ENCODE measurements around the gene PPIE.
A peak's percentile ranks its signal among the peaks of the same experiment; 100 is the strongest.
"Not testable (repeated sequence)": the region's sequence is repeated elsewhere in the genome, so short reads cannot be mapped to it uniquely, and the experiment has no call there.

Gene PPIE

DNA sequence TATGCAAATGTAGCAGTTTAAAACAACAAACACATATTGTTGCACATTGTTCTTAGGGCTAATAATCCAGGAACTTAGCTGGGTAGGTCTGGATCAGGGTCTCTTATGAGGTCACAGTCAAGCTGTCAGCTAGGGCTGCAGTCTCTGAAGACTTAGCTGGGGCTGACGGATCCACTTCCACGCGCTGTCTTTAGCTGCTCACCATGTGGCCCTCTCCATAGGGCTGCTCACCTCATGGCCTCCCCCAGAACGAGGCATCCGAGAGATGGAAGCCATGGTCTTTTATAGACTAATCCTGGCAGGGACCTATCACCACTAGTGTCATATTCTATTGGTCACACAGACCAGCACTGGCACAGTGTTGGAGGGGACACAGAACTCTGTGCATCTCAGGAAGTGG is 41.1 kb downstream of the PPIE start:
- DNase-seq = no peak

DNA sequence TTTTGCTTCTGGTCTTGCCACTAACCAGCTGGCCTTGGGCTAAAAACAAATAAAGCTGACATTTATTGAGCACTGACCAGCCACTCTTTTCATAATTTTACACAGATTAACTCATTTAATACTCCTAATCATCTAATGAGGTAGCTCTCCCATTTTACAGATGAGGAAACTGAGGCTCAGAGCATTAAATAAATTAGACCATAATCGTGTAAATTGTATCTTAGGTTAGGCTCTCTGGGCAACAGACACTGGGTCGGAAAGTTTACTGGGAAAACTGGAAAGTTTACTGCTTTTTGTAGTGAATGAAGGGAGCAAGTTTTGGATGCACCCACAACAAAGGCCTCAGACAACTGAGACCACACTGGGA is 42.6 kb downstream of the PPIE start:
- DNase-seq = no peak

DNA sequence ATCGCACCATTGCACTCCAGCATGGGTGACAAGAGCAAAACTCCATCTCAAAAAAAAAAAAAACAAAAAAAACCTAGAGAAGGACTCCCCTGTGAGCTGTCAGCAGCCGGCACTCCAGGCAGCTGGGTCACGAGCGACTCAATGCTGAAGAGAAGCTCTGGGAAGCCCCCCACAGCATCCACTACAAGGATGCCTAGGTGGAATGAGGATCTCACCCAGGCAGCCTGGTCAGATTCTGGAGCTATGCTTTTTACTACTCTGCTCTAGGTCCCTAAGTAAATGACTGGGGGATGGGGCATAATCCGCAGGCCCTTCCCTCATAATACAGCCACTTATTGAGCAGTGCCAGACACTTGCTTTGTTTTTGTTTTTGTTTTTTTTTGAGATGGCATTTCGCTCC is 43.4 kb downstream of the PPIE start:
- DNase-seq = no peak

DNA sequence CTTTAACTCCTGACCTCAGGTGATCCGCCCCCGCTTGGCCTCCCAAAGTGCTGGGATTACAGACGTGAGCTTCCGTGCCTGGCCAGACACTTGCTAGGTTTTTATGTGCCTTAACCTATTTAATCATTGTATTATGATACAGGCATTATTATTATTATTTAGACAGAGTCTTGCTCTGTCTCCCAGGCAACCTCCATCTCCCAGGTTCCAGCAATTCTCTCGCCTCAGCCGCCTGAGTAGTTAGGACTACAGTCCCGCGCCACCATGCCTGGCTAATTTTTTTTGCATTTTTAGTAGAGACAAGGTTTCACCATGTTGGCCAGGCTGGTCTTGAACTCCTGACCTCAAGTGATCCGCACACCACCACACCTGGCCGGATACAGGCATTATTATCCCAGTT is 44.0 kb downstream of the PPIE start:
- DNase-seq = not testable (repeated sequence)

DNA sequence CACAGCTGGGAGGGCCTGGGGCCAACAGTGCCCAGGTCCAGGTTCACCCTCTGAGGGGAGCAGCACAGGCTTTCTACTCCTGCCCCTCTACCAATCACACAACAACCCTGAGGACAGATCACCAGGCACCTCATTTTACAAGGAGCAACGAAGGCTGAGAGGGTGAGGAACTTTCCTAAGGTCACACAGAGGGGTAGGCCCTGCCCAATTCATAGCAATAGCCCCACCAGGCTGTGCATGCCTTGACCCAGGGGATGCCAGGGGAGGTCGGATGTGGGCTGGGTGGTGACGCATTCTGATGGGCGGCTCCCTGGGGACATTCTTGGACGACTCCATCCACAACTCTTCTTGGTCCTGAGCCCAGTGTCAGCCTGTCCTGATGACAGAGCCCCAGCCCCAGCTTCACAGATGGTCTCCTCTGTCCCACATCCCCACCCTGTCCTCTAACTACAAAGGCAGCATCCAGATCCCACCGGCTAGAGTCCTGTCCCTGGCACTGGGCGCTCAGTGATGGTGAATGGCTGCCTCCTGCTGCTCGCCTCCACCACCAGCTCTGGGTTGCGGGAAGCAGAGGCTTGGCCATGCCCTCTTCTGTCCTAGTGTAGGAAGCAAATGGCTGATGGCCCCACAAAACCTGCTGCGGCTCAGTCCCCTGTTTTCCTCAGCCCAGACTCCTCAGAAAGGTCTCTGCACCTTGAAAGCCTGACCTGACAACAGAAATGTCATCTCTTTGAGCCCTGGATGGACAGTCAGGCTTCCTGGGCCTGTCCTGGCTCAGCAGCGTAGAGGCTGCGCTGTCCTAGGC is 47.8 kb downstream of the PPIE start:
- not testable (repeated sequence) for DNase-seq

DNA sequence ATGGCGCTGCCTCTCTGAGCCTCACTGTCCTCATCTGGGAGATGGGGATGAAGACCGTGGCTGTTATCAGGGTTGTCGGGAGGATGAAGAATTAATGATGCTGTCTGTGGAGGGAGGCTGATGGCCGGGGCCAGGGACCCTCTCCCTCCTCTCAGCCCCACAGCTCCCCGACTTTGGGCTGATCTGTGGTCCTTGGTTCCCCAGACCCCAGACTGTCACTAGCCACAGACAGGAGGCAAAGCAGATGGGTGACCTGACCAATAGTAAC is 48.4 kb downstream of the PPIE start:
- DNase-seq = not testable (repeated sequence)

DNA sequence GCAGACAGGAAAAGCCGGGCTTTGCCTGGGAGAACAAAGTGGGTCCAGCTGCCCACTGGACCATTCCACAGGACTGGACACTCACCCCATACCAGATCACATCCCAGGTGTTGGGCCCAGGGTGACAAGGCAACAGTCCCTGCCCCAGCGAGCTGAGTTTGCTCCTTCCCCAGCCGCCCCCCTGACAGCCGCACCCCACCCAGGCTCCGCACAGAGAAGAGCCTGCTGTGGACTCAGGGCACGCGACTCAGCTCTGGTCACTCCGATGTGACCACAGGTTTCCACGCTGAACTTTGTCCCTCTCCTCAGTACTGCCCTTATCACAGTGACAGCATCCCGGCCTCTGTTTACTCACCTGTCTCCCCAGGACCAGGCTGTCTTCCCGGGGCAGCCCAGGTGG is 48.8 kb downstream of the PPIE start:
- DNase-seq = no peak

DNA sequence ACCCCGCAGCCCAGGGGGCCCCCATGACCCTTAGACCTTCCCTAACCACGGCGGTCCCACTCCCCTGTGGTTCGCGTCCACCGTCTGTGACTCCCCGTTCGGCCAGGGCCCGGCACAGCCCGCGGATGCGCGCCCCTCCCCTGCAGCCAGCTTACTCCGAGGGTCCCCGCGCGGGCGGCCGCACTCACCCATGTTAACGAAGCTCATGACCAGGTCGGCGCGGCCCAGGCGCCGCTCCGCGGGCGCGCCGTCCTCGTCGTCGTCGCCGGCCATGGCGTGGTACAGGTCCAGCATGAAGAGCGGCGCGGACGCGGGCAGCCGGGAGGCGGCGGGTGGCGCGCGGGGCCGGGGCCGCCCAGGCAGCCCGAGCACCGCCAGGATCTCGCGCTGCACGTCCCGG is 49.3 kb downstream of the PPIE start:
- not testable (repeated sequence) for DNase-seq

DNA sequence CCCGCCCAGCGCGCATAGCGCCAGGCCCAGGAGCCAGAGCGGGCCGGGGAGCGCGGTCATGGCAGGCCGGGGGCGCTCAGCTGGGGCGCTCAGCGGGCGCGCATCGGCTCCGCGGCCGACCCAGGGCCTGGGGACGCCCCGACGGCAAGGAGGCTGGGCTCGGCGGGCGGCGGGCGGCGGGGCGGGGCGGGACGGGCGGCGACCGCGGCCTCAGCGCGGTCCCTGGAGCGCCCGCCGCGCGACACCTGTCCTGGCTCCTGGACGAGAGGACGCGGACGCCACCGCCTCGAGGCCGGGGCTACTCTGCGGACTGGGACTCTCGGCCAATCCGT is 49.7 kb downstream of the PPIE start:
- DNase-seq = no peak

DNA sequence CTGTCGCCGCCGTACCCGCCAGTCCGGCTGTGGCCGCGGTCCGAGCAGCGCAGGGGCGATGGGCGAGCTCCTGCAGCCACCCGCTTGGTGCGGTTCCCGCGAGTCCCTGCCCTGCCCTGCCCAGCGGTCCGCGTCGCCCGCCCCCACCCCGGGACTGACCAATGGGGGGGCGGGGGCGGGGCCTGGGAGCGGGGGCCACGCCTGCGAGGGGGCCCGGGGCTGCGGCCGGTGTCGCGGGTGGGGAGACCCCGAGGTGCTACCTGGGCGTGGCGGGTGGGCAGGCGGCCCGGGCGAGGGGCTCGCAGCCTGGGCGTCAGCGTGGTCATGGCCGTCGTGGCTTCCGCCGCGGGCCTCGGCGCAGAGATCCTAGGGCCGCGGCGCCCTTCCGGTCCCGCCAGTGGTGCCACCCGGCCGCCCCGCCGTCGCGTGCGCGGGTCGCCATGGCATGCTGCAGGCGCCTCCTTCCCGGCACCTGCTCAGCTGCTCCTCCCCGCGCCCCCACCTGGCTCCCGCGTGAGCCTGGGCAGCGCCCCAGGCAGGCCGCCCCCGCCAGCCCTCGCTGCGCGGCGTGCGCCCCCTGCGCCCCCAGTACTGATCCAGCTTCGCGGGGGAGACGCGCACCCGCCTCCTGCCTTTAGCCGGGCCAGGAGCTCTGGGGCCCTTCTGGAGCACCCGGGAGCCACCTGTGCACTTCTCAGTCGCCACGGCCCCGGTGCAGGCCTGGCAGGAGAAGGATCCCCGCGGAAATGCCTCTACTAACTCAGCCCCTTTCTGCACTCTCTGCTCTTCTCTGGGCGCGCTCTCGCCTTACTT is 50.3 kb downstream of the PPIE start, which contains the start of gene BMP8B:
TSS of gene BMP8B (minus strand) at position 108 of the 813 bp plus-strand sequence. CDS start 380 bp downstream, outside the sequence.
- peak; percentile 99 for DNase-seq

DNA sequence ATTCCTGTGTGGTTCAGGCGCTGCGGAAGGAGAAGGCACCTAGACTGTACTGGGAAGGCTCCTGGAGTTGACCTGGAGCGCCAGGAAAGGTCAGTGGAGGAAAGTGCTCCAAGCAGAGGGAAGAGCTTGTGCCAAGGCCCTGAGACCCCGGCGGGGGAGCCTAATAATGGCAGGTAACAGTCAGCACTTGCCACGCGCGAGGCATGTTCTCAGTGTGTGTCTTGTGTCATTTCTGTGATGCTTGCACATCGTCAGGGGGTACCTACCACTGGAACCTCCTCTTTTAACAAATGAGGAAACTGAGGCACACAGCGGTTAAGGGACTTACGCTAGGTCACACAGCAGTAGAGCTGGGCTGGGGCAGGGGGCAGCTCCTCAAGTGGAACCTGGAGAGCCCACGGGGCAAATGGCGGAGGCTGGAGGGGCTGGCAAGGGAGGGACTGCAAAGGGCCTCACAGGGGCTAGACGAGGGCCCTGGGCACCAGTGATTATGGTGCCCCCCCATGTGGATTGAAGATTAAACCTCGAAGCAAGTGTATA is 51.0 kb downstream of the PPIE start:
- no peak for DNase-seq

DNA sequence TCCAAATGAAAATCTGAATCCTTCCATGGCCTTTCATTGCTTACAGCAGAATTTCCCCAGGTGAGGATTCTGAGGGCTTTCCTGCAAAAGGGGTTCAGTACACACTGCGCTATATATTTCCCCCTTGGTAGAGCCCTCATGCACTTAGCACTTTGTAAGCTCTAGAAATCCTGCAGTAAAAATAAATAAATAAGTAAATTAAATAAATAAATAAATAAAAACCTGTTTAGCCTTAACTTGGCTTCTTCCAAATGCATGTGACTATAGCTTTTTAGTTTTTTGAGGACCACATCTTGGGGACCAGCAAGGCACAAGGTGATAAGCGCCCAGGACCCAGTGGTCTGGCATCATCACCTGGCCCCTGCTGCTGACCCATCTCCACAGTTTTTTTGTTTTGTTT is 53.2 kb downstream of the PPIE start:
- no peak for DNase-seq

DNA sequence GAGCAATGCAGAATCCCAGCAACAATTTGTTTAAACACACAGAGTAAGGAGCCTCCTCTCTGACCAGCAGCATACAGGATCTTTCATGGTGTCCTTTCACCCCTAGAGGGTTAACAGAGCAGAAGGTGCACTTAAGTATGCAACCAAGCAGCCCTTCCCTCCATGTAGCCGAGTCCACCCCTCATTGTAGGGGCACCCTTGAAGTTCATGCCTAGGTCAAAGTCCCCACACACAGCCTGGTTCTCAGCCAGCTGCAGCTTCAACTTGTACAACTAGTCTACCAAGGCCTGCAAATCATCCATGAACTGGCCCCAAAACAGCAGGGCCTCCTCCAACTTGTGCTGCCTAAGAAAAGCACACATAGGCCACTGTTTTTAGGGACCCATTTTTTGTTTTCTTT is 57.0 kb downstream of the PPIE start:
- no peak for DNase-seq

DNA sequence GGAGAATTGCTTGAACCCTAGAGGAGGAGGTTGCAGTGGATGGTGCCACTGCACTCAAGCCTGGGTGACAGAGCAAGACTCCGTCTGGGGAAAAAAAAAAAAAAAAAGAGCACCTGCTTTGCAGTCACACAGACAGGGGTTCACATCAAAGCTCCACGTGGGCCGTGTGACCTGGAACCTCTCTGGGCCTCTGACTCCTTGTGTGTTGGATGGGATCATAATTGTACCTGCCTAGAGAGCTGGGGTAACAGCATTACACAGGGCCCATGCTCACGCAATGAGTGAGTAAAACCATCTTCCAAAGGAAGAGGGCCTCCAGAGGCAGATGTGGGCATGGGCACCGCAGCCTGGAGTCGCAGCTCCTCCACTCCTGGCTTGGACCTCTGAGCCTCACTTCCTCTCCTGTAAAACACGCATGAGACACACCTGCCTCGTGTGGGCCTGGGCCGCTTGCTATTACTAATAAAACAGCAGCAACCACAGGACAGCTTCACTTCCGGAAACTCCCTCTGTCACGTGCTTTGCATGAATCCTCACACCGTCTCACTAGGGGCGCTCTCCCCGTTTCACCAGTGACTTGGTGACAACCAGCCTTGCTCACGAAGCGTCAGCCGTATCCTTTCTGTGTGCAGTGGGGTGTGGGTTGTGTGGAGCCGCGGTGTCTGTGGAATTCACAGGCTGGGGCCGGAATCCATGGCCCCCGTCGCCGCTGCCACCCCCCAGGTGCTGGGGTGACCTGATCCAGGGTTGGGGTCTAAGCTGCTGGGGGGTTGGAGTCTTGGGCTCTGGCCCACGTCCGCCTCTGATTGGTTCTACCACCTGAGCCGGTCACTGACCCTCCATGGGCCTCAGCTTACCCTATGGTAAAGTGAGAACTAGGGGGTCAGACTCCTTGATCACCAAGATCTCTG is 60.4 kb downstream of the PPIE start:
- DNase-seq = peak; percentile 97

DNA sequence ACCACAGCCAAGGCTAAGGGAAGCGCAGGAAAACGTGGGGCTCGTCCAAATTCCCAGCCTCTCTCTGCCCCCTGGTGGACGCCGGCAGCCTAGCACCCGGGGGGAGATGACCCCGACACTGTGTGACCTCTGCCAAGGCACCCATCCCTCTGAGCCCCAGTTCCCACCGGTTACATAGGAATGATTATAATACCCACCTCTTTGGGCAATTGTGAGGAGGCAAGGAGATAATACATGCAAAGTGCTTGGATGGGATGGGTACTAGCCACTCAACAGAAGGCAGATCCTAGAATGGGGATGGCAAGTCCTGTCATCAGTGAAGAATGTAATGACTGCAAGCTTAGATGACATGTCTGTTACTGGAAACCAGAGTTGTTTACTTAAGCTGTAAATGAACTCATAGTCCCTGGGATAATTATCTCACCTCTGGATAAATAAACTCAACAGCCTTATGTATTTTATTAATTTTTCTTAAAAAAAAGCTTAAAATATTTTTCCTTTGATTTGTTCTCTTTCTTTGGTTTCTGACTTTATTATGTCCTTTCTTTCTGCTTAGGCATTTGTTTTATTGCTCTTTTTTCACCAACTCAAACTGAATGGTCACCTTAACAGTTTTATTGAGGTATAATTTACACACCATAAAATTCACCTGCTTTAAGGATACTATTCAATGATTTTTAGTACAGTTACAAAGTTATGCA is 61.2 kb downstream of the PPIE start:
- peak; percentile 100 for DNase-seq

DNA sequence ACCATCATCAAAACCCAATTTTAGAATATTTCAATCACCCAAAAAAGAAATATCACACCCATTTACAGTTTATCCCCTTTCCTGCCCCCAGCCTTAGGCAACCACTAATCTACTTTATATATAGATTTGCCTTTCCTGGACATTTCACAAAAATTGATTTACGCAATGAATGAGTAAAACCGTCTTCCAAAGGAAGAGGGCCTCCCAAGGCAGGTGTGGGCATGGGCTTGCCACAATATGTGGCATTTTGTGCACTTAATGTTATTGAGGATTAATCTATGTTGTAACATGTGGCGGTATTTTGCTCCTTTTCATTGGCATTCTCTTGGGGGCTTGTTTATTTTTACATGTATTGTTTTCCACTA is 61.8 kb downstream of the PPIE start:
- DNase-seq = no peak

DNA sequence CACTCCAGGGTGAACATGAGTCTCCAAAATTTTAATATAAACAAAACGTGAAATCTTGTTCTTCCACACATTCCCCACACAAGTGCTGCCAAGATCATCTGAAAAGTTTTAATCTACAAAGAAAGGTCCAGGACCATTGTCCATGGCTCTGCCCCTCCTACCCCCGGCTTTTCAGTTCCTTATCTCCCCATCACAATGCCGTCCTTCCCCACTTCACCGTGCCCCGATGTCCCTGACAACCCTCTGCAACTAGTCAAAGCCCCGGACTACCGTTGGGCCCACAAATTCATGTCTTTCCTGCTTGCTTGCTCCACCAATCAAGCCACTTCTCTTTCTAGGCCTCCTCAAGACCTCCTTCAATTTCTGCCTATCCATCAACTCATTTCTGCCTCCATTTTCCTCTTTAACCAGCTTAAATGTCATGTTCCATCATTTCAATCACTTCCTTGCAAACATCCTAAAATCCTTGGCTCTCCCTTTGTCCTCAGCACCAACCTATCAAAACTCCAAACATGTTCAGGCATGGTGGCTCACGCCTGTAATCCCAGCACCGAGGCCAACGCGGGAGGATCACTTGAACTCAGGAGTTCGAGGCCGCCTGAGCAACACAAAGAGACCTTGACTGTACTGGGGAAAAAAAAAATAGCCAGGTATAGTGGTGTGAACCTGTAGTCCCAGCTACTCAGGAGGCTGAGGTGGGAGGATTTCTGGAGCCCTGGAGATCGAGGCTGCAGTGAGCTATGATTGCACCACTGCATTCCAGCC is 64.0 kb downstream of the PPIE start:
- no peak for DNase-seq

DNA sequence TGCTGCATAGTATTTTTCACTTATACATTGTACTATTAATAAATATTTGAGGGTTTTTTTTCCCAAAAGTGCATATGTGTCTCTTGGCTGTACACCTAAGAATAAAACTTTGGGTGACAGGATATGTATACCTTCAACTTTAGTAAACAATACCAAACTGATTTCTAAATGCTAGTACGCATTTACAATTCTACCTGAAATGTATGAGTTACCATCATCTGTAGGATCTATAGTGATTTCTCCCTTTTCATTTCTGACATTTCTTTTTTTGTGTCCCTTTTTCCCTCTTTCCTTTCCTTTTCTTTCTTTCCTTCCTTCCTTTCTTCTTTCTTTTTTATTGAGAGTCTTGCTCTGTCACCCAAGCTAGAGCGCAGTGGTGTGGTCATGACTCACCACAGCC is 66.7 kb downstream of the PPIE start:
- no peak for DNase-seq

DNA sequence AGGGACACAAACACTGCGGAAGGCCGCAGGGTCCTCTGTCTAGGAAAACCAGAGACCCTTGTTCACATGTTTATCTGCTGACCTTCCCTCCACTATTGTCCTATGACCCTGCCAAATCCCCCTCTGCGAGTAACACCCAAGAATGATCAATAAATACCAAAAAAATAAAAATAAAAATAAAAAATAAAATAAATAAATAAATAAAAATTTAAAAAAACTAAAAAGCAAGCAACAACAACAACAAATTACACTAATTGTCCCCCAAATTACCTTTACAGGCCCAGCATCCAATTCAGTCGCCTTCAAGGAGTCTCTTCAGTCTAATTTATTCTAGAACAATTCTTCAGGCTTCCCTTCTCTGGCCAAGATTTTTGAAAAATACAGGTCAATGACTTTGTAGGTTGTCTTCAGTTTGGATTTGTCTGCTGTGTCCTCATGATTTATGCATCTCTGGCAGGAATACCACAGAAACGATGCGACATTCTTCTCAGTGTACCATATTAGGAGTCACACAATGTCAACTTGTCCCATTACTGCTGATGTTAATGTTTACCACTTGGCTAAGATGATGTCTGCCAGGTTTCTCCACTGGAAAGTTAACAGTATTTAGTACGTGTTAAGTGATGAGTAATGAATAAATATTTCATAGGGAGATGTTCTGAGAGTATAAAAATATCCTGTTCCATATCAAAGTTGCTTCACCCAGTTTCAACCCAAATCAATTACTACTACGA is 70.3 kb downstream of the PPIE start:
- DNase-seq = no peak

DNA sequence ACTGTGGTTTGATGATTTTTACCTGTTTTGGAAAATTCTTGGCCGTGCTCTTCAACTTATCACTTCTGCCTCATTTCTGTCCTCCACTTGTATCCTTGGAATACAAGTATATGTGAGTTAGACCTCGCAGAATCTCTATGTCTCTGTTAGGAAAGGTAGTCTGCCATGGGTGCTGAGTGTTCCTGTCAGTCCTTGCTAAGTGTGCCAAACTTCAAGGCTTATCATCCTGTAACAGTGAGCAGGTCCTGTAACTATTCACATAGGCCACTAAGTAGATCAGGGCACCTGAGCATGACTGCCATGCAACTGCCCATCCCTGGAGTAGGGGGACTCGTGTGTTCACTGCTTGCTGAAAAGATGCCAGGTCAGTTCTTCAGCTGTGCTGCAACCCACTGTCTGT is 74.2 kb downstream of the PPIE start:
- DNase-seq = no peak
